DMS79 (cell line): Measurements from ENCODE around the gene TCIRG1.
"Not testable (repeated sequence)": the region's sequence is repeated elsewhere in the genome, so short reads cannot be mapped to it uniquely, and the experiment has no call there.

Experiments
- DNase-seq: peaks from one replicate; lab custom pipeline; 2025; lab: John Stamatoyannopoulos, UW

The TCIRG1 gene

GRCh38 chr11:68038718-68039525 lies at the start of gene TCIRG1:
Gene TCIRG1 (plus strand): TSS chr11:68039025. CDS start chr11:68041272, 2,247 bp downstream.
- no peak for DNase-seq

GRCh38 chr11:67990546-67991346 lies 48.1 kb upstream of the TCIRG1 start:
- DNase-seq, result not testable (repeated sequence)

- DNase-seq, result not testable (repeated sequence)
These were observed 47.3 kb upstream of the TCIRG1 start for GRCh38 chr11:67991347-67992121.

- peak; percentile 24 for DNase-seq
These were observed 45.0 kb upstream of the TCIRG1 start for GRCh38 chr11:67993821-67994220.

GRCh38 chr11:67994387-67994786 lies 44.4 kb upstream of the TCIRG1 start:
- not testable (repeated sequence) for DNase-seq

- not testable (repeated sequence) for DNase-seq
These were observed 43.7 kb upstream of the TCIRG1 start for GRCh38 chr11:67995129-67995528.

GRCh38 chr11:67995579-67995978 lies 43.2 kb upstream of the TCIRG1 start:
- not testable (repeated sequence) for DNase-seq

GRCh38 chr11:67996051-67996450 lies 42.8 kb upstream of the TCIRG1 start:
- no peak for DNase-seq

GRCh38 chr11:67996622-67997474 lies 42.0 kb upstream of the TCIRG1 start:
- no peak for DNase-seq

- DNase-seq, result no peak
These were observed 41.3 kb upstream of the TCIRG1 start for GRCh38 chr11:67997475-67997921.

- no peak for DNase-seq
These were observed 40.4 kb upstream of the TCIRG1 start for GRCh38 chr11:67998150-67999045.

- DNase-seq, result no peak
These were observed 39.6 kb upstream of the TCIRG1 start for GRCh38 chr11:67999201-67999629.

GRCh38 chr11:67999704-68000103 lies 39.1 kb upstream of the TCIRG1 start:
- DNase-seq, result no peak

GRCh38 chr11:68002575-68002937 lies 36.3 kb upstream of the TCIRG1 start:
- DNase-seq, result no peak

GRCh38 chr11:68002938-68003845 lies 35.6 kb upstream of the TCIRG1 start:
- no peak for DNase-seq

- DNase-seq, result peak; percentile 23
These were observed 34.8 kb upstream of the TCIRG1 start, which contains the start of gene UNC93B1 for GRCh38 chr11:68003846-68004550. Gene UNC93B1 (minus strand): TSS chr11:68004097. CDS start chr11:68004043, 54 bp downstream.

GRCh38 chr11:68004551-68005335 lies 34.1 kb upstream of the TCIRG1 start:
- no peak for DNase-seq
